ENCODE measurements around the gene IRF5. TPM values are rescaled to one million over a fixed set of nuclear protein-coding genes. Genes with fewer than 3 reads are reported as not detected.

Gene IRF5
- polyA plus RNA-seq, 1 experiment = 0.36 TPM

DNA sequence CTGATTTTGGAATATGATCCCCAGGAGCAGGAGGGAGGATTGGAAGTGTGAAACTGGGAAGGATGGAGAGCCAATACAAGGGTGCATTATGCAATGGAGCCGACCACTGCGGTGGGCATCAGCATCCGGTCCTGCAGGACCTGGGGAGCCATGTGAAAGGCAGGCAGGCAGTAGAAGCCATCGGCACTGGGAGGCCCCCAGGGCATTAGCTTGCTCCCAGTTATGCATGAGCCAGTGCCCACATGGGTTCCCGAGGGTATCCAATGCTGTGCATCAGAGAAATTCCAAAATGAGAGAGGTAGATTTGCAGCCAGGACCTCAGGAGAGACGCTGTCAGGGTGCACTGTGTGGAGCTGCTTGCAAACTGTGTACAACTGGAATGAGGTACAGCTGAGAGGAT lies 18.5 kb upstream of the IRF5 start:
- Histone ChIP-seq H3K4me3 (ENCODE audit: low read depth, low read length) (no peak overlapping the region), H3K36me3 (ENCODE audit: control insufficient read depth, insufficient read depth, low read length) (no peaks in the 10 kb centered on the region), H3K27me3 (ENCODE audit: control insufficient read depth, insufficient read depth, low read length) (peaks cover 38% of the 10 kb centered on the region)
- POLR2A ChIA-PET = no interaction called here
- DNase-seq (ENCODE audit: low read depth) = no peak
- CTCF ChIA-PET = interaction anchor here (0.6 to 2.0 kb wide), 3 partner anchors 9 to 172 kb away, joined by 3 to 5 read pairs (median 4); partner anchors contain the start of gene KCP
- TF ChIP-seq, protein P1, sequence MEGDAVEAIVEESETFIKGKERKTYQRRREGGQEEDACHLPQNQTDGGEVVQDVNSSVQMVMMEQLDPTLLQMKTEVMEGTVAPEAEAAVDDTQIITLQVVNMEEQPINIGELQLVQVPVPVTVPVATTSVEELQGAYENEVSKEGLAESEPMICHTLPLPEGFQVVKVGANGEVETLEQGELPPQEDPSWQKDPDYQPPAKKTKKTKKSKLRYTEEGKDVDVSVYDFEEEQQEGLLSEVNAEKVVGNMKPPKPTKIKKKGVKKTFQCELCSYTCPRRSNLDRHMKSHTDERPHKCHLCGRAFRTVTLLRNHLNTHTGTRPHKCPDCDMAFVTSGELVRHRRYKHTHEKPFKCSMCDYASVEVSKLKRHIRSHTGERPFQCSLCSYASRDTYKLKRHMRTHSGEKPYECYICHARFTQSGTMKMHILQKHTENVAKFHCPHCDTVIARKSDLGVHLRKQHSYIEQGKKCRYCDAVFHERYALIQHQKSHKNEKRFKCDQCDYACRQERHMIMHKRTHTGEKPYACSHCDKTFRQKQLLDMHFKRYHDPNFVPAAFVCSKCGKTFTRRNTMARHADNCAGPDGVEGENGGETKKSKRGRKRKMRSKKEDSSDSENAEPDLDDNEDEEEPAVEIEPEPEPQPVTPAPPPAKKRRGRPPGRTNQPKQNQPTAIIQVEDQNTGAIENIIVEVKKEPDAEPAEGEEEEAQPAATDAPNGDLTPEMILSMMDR (IDR thresholded peaks at IDR 0.05; ENCODE audit: insufficient read depth, low read depth, low read length) = no peak

DNA sequence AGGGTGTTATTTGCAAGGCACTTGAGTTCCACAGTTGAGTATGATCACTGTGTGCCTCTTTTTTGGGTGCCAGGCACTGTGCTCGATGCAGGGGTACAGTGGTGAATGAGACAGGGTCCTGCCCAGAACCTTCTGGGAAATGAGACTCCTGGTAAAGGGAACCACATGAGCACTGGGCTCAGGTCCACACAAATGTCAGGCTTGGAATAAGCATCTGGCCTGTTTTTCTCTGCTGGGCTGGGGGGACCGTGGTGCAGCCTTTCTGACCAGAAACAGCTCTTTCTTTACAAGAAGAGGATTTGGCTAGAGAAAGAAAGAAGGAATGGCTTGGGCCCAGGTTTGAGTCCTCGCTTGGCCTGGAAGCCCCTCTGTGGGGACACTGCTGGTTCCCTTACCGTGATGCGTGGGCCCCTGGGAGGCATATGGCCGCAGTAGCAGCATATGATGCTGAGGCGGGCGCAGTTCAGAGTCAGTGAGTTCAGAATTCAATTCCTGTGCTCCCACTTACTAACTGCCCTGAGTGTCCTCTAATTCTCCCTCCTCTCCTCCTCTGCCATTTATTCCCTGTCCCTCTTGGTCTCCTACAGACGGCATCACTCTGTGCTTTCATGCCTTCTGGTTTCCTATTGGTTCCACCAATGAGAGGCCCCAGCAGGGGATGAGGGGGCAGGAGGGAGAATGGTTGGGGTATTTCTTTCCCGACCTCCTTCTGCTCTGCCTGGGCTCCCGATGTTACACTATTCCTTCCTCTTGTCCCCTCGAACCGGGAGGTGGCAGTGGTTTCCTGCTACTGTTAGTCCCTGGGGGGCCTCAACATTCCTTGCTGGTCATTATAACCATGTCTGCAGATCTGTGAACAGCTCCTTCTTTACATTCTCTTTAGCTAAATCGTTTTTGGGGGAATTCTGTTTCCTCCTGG lies 17.6 kb upstream of the IRF5 start:
- Histone ChIP-seq H3K27me3 (ENCODE audit: control insufficient read depth, insufficient read depth, low read length) (peaks cover 34% of the 10 kb centered on the region), H3K36me3 (ENCODE audit: control insufficient read depth, insufficient read depth, low read length) (no peaks in the 10 kb centered on the region), H3K4me3 (ENCODE audit: low read depth, low read length) (no peak overlapping the region)
- TF ChIP-seq, protein P1 (IDR thresholded peaks at IDR 0.05; ENCODE audit: insufficient read depth, low read depth, low read length) = no peak
- no peak for DNase-seq (ENCODE audit: low read depth)
- CTCF ChIA-PET = interaction anchor here (0.6 to 2.0 kb wide), 3 partner anchors 10 to 171 kb away, joined by 3 to 5 read pairs (median 4); partner anchors contain the start of gene KCP
- POLR2A ChIA-PET = no interaction called here

DNA sequence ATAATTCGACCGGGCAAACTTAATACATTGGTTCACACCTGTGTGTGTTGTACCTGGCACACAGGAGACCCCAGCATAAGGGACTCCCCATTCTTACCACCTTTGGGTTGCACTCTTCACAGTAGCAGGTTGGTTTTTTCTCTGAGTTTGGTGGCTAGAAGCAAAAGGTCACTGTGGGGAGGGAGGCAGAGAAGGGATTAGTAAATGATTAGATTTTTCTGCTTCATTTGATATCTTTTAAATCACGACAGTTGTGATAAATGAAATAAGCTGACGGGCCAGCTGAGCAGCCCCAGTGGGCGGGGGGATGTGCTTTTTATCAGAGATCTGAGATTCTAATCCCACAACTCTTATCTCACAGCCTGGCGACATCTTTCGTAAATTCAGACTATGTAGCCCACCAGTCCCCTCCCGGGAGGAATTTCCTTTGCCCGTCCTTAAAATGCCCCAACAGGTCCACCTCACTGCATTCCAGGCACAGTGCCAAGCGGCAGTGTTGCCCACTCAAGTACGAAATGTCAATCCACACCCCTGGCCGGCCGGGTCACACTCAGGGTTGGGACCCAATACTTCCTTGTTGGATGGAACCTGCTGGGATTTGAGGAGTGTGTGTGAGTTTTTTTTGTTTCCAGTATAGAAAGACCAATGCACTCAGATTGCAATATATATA lies 16.7 kb upstream of the IRF5 start:
- H3K27me3 ChIP-seq (ENCODE audit: control insufficient read depth, insufficient read depth, low read length) = peaks cover 31% of the 10 kb centered on the region
- no peak for DNase-seq (ENCODE audit: low read depth)
- TF ChIP-seq, protein P1 (IDR thresholded peaks at IDR 0.05; ENCODE audit: insufficient read depth, low read depth, low read length) = no peak
- H3K36me3 ChIP-seq (ENCODE audit: control insufficient read depth, insufficient read depth, low read length) = no peaks in the 10 kb centered on the region
- POLR2A ChIA-PET = no interaction called here
- CTCF ChIA-PET = no interaction called here
- no peak overlapping the region for H3K4me3 ChIP-seq (ENCODE audit: low read depth, low read length)

DNA sequence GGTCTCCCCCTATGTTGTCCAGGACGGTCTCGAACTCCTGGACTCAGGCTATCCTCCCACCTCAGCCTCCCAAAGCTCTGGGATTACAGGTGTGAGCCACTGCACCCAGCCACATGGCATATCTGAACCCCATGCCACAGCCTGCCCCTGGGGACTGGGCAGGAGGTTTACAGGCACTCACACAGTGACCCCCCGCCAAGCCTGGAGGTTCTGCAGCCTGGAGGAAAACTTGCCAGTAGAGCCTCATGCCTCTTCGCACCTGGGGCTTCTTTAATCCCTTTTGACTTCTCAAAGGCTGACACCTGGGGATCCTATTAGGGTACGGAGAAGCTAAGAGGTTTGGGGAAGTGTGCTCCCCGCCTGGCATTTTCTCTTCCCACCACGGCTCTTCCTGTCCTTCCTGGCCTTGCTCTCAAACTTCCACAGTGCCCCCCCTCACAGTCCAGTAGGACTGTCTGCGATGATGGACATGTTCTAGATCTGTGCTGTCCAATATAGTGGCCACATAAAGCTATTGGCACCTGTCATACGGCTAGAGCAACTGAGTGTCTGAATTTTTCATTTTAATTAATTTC lies 15.8 kb upstream of the IRF5 start:
- ChIA-PET POLR2A (no interaction called here), CTCF (interaction anchor here (0.6 to 2.4 kb wide), 4 partner anchors 22 to 242 kb away, joined by 3 to 10 read pairs (median 3); no protein-coding TSS in a partner anchor)
- Histone ChIP-seq H3K27me3 (ENCODE audit: control insufficient read depth, insufficient read depth, low read length) (peaks cover 27% of the 10 kb centered on the region), H3K36me3 (ENCODE audit: control insufficient read depth, insufficient read depth, low read length) (no peaks in the 10 kb centered on the region), H3K4me3 (ENCODE audit: low read depth, low read length) (no peak overlapping the region)
- TF ChIP-seq, protein P1 (IDR thresholded peaks at IDR 0.05; ENCODE audit: insufficient read depth, low read depth, low read length) = no peak
- no peak for DNase-seq (ENCODE audit: low read depth)

All from BJ (cell line).